SJSA1 (cell line): ENCODE data around the gene FXYD6. TPM values are rescaled to one million over a fixed set of nuclear protein-coding genes. Genes with fewer than 3 reads are reported as not detected.
"Not testable (repeated sequence)": the region's sequence is repeated elsewhere in the genome, so short reads cannot be mapped to it uniquely, and the experiment has no call there.

Experiments
- DNase-seq, 2 experiments: peaks; one replicate each; pipeline ENCODE4 v3.0.0-alpha.2; 2015 to 2020; ENCODE audit warnings: low spot score in 2 of 2, low read depth in 1 of 2
- H3K27ac ChIP-seq: fragments of 250-450 bp; sonication (Bioruptor Pico); 2 replicates; pipeline ENCODE4 v1.5.1; 2020; ENCODE audit warnings: mild to moderate bottlenecking, moderate library complexity
- H3K27me3 ChIP-seq: fragments of 250-450 bp; sonication (Bioruptor Pico); replicated peaks from 2 replicates; pipeline ENCODE4 v1.5.1; 2020; ENCODE audit warnings: mild to moderate bottlenecking, moderate library complexity
- H3K36me3 ChIP-seq: fragments of 250-450 bp; sonication (Bioruptor Pico); 2 replicates; pipeline ENCODE4 v1.5.1; 2020; ENCODE audit warnings: mild to moderate bottlenecking
- H3K4me1 ChIP-seq: fragments of 250-450 bp; sonication (Bioruptor Pico); replicated peaks from 2 replicates; pipeline ENCODE4 v1.6.1; 2021; ENCODE audit warnings: mild to moderate bottlenecking
- H3K4me3 ChIP-seq: fragments of 250-450 bp; sonication (Bioruptor Pico); 2 replicates; pipeline ENCODE4 v1.5.1; 2020; ENCODE audit warnings: mild to moderate bottlenecking
- H3K9me3 ChIP-seq: fragments of 250-450 bp; sonication (Bioruptor Pico); replicated peaks from 2 replicates; pipeline ENCODE4 v1.5.1; 2020; ENCODE audit warnings: mild to moderate bottlenecking
- total RNA-seq: library from RNA; depleted of rRNA; stranded (reverse); fragments of >200 nt; shearing (Covaris generic); gene quantifications from 2 replicates; pipeline ENCODE4 v1.2.3, GENCODE V29; 2014

The FXYD6 gene
- total RNA-seq, 1 experiment from 2014 or later: 0.05 TPM

DNA sequence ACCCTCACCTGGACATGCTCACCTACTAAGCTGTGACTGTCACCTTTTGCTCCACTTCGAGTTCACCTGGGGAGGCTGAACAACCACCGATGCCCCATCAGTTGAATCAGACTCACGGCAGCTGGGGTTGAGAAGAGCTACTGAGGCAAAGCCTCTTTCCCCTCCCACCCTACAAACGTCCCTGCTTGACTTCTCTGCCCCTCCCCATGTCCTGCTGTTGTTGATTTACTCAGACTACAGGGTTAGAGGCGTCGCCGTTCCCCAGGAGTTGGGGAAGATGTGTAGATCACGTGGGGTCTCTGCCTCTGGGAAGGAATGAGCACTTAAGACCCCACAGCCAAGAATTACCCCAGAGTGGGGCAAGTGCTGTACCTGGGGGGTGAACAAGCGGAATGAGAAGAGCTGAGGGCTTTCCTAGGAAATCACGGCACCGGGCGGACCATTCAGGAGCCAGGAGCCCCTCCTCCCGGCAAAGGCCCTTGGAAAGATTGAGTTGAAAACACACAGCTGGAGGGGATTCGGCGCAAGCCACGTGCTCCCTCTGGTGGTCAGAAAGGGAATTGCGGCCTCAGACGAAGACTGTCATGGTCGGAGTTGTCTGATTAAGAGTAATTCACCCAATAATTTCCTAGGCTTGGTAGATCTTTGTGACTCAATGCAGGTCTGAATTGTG lies 59.0 kb downstream of the FXYD6 start:
- no peaks in the 10 kb centered on the region for H3K27me3 ChIP-seq
- H3K4me1 ChIP-seq: peaks cover 11% of the 10 kb centered on the region
- H3K9me3 ChIP-seq: no peaks in the 10 kb centered on the region
- peak; percentile 48 to 58 for DNase-seq
- H3K27ac ChIP-seq: no peak overlapping the region
- H3K4me3 ChIP-seq: no peak overlapping the region
- H3K36me3 ChIP-seq: no peaks in the 10 kb centered on the region

GRCh38 chr11:117816846-117817367 lies 59.6 kb downstream of the FXYD6 start:
- H3K4me3 ChIP-seq: no peak overlapping the region
- H3K4me1 ChIP-seq: peaks cover 11% of the 10 kb centered on the region
- no peaks in the 10 kb centered on the region for H3K9me3 ChIP-seq
- H3K36me3 ChIP-seq: no peaks in the 10 kb centered on the region
- H3K27me3 ChIP-seq: no peaks in the 10 kb centered on the region
- no peak for DNase-seq
- no peak overlapping the region for H3K27ac ChIP-seq

DNA sequence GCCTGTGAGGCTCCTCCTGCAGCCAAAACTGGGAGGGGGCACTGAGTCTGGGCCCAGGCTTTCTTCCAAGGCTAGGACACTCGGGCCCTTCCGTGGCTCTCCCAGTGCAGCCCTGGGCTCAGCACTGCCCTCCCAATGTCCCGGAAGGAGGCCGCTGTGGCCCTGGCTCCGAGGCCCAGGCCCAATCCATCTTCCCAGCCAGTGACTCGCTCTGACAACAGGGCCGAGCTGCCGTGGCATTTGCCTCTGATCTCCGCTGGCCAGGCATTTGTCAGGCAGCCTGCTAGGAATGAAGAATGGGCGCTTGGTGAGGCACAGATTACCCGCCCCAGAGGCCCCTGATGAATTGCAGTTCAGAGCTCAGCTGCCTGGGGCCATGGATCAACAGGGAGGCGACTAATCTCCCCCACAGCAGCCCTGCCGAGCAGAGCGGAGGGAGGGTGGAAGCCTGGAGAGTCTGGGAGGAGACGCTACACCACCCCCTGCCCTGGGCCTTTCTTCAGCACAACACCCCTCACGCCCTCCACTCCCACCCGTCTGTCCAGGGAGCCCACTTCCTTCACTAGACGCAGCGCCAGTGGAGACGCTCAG lies 60.2 kb downstream of the FXYD6 start:
- DNase-seq: peak; percentile 10 to 45
- Histone ChIP-seq H3K4me1 (peaks cover 11% of the 10 kb centered on the region), H3K9me3 (no peaks in the 10 kb centered on the region), H3K36me3 (no peaks in the 10 kb centered on the region), H3K27ac (no peak overlapping the region), H3K4me3 (no peak overlapping the region), H3K27me3 (no peaks in the 10 kb centered on the region)

DNA sequence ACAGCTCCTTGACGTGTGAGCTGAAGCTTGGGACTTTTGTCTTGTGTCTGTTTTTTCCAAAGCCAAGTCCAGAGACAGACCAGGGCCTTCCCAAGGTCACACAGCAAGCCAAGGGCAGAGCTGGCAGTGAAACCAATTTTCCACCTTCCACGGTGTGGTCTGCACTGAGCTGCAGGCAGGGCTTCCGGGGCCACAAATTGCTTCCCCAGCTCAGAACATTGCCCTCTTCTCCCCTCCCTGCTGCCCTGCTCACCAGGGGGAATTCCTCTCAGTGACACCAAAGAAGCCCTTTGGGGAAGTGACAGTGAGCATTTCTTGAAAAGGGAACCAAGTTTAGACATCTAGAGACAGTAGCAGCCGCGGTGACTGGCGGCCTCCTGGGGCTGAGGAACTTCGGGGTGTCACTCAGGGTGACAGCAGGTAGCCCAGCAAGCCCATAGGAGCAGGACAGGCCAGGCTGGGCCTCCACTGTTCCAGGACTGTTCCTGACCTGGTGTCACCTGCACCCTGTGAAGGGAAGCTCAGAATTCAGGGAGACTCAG lies 61.1 kb downstream of the FXYD6 start:
- Histone ChIP-seq H3K27me3 (no peaks in the 10 kb centered on the region), H3K4me1 (peaks cover 11% of the 10 kb centered on the region), H3K27ac (no peak overlapping the region), H3K36me3 (no peaks in the 10 kb centered on the region), H3K9me3 (no peaks in the 10 kb centered on the region), H3K4me3 (no peak overlapping the region)
- DNase-seq: no peak

GRCh38 chr11:117814766-117815261 lies 61.6 kb downstream of the FXYD6 start:
- H3K4me3 ChIP-seq: no peak overlapping the region

GRCh38 chr11:117814204-117814765 lies 62.2 kb downstream of the FXYD6 start:
- H3K9me3 ChIP-seq: no peaks in the 10 kb centered on the region
- H3K4me1 ChIP-seq: peaks cover 11% of the 10 kb centered on the region
- DNase-seq: no peak
- no peaks in the 10 kb centered on the region for H3K36me3 ChIP-seq
- no peak overlapping the region for H3K4me3 ChIP-seq
- no peaks in the 10 kb centered on the region for H3K27me3 ChIP-seq
- H3K27ac ChIP-seq: no peak overlapping the region

More at GRCh38 chr11:117814766-117815261, 61.6 kb downstream of the FXYD6 start:
- Histone ChIP-seq H3K27ac (no peak overlapping the region), H3K27me3 (no peaks in the 10 kb centered on the region), H3K4me1 (peaks cover 11% of the 10 kb centered on the region), H3K9me3 (no peaks in the 10 kb centered on the region), H3K36me3 (no peaks in the 10 kb centered on the region)
- DNase-seq: no peak

DNA sequence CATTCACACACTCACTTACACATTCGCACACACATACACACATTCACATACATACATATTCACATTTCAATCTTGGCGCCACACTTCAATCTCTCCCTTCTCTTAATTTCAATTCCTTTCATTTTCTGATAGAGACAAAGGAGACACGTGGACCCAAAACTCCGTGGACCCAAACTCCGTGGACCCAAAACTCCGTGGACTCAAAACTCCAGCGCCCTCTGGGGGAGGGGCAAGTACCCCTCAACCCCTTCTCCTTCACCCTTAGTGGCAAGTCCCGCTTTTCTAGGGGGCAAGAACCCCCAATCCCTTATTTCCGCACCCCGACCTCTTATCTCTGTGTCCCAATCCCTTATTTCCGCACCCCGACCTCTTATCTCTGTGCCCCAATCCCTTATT lies 66.4 kb downstream of the FXYD6 start:
- not testable (repeated sequence) for H3K36me3 ChIP-seq, H3K27ac ChIP-seq, H3K27me3 ChIP-seq, DNase-seq, H3K4me1 ChIP-seq, H3K4me3 ChIP-seq, H3K9me3 ChIP-seq

DNA sequence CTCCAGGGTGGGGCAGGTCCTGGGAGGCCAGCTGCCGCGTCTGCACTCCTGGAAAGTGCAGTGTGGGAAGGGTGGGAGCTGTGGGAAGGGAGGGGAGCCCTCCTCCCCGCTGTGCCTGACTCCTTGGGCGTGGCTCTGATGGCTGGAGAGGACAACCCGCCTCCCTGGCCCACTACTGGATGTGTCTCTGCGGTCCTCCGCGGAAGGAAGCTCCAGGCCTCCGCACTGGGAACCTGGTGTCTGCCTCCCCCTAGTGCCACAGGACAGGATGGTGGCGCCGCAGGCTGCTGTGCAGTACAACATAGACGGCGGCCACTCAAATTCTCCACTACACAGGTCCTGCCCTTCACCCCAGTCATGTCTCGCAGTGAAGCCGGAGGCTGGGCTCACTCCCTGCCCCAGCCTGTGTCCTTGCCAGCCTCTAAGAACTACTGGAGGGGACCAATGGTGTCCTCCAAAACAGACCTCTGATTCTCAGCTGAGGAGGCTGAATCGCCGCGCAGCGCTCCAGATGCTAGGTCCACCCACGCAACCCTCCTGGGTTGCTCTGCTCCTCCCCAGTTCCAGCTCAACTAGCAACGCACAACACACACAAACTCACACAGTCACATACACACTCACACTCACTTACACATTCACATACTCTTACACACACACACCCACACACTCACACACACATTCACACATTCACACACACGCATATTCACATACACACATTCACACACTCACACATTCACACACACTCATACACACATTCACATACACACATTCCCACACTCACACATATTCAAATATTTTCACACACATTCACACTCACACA lies 67.0 kb downstream of the FXYD6 start:
- no peak overlapping the region for H3K4me3 ChIP-seq
- no peaks in the 10 kb centered on the region for H3K9me3 ChIP-seq
- no peaks in the 10 kb centered on the region for H3K27me3 ChIP-seq
- peak; percentile 28 to 69 for DNase-seq
- H3K36me3 ChIP-seq: no peaks in the 10 kb centered on the region
- H3K27ac ChIP-seq: no peak overlapping the region
- H3K4me1 ChIP-seq: no peaks in the 10 kb centered on the region

DNA sequence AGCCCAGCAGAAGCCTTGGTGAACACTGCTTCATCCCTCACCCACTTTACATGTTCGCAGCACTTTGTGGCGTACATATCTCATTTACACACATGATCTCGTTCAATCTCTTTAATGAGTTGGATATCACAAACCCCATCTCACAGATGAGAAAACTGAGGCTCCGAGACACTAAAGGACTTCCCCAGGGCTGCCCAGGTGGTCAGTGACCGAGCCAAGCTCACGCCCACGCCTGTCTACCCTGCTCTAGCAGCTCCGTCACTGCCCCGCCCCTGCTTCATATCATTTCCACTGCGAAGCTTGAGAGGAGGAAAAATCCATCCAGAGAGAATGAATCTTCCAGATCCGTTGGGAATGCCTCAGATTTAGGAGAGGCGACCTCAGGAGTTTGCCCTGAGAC lies 67.7 kb downstream of the FXYD6 start:
- no peaks in the 10 kb centered on the region for H3K4me1 ChIP-seq
- H3K27me3 ChIP-seq: no peaks in the 10 kb centered on the region
- H3K4me3 ChIP-seq: no peak overlapping the region
- no peaks in the 10 kb centered on the region for H3K36me3 ChIP-seq
- no peaks in the 10 kb centered on the region for H3K9me3 ChIP-seq
- DNase-seq: no peak
- H3K27ac ChIP-seq: no peak overlapping the region

GRCh38 chr11:117807482-117808327 lies 68.8 kb downstream of the FXYD6 start:
- DNase-seq: no peak
- Histone ChIP-seq H3K27me3 (no peaks in the 10 kb centered on the region), H3K36me3 (no peaks in the 10 kb centered on the region), H3K4me1 (no peaks in the 10 kb centered on the region), H3K4me3 (no peak overlapping the region), H3K9me3 (no peaks in the 10 kb centered on the region), H3K27ac (no peak overlapping the region)

- Histone ChIP-seq H3K4me1 (no peaks in the 10 kb centered on the region), H3K27ac (no peak overlapping the region), H3K4me3 (no peak overlapping the region), H3K36me3 (no peaks in the 10 kb centered on the region), H3K27me3 (no peaks in the 10 kb centered on the region), H3K9me3 (no peaks in the 10 kb centered on the region)
- no peak for DNase-seq
These were observed 69.6 kb downstream of the FXYD6 start for GRCh38 chr11:117806846-117807245.

- H3K9me3 ChIP-seq: no peaks in the 10 kb centered on the region
- no peak for DNase-seq
- H3K27ac ChIP-seq: no peak overlapping the region
- no peaks in the 10 kb centered on the region for H3K36me3 ChIP-seq
- no peak overlapping the region for H3K4me3 ChIP-seq
- H3K4me1 ChIP-seq: no peaks in the 10 kb centered on the region
- H3K27me3 ChIP-seq: no peaks in the 10 kb centered on the region
These were observed 71.4 kb downstream of the FXYD6 start for GRCh38 chr11:117805045-117805444.

DNA sequence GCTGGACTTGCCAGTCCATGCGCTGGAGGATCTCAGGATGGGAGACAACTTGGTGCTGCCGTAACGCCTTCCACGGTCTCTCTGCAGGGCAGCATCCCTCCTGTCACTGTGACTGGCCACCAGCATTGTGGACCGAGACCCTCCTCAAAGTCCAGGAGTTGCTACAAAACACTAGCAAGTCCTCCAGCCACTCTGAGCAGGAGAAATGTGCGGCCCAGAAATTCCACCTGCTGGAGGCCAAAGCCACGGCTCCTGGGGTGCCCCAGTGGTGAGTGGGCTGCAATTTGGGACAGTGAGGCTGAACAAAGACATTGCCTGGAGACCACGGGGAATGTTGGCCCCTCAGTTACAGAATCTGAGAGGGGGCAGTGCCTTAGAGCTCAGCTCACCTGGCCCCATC lies 72.6 kb downstream of the FXYD6 start:
- no peak overlapping the region for H3K4me3 ChIP-seq
- no peaks in the 10 kb centered on the region for H3K27me3 ChIP-seq
- DNase-seq: no peak
- no peaks in the 10 kb centered on the region for H3K4me1 ChIP-seq
- no peaks in the 10 kb centered on the region for H3K9me3 ChIP-seq
- no peak overlapping the region for H3K27ac ChIP-seq
- no peaks in the 10 kb centered on the region for H3K36me3 ChIP-seq
